Coronary artery (tissue), 2 donors: Measurements from ENCODE around the gene FAM168A.

ENCODE experiments used
- DNase-seq: peaks from one replicate; pipeline ENCODE4 v3.0.0-alpha.2; 2017; ENCODE audit warnings: low spot score
- H3K27ac ChIP-seq, 2 donors: fragments of 200-600 bp; sonication (generic); one replicate each; pipeline ENCODE4 v1.5.1; 2016 to 2019
- H3K4me3 ChIP-seq: fragments of 200-600 bp; sonication (generic); 2 replicates; pipeline ENCODE4 v1.5.1; 2016; ENCODE audit warnings: mild to moderate bottlenecking, moderate library complexity
- CTCF ChIP-seq: fragments of 200-600 bp; sonication (generic); IDR thresholded peaks from one replicate; pipeline ENCODE4 v1.5.1; 2019; ENCODE audit warnings: antibody characterized with exemption

The FAM168A gene

GRCh38 chr11:73524774-73525173 lies 73.1 kb downstream of the FAM168A start:
- no peak for TF ChIP-seq CTCF
- H3K27ac ChIP-seq: no peak overlapping the region

GRCh38 chr11:73521621-73522020 lies 76.3 kb downstream of the FAM168A start:
- Histone ChIP-seq H3K27ac (no peak overlapping the region), H3K4me3 (no peak overlapping the region)
- DNase-seq: no peak
- no peak for TF ChIP-seq CTCF

More at GRCh38 chr11:73524774-73525173, 73.1 kb downstream of the FAM168A start:
- DNase-seq: no peak
- H3K4me3 ChIP-seq: no peak overlapping the region

GRCh38 chr11:73520353-73521061 lies 77.4 kb downstream of the FAM168A start:
- Histone ChIP-seq H3K27ac (no peak overlapping the region), H3K4me3 (no peak overlapping the region)
- DNase-seq: no peak
- no peak for TF ChIP-seq CTCF

GRCh38 chr11:73519266-73519665 lies 78.6 kb downstream of the FAM168A start:
- Histone ChIP-seq H3K27ac (no peak overlapping the region), H3K4me3 (no peak overlapping the region)
- no peak for TF ChIP-seq CTCF
- DNase-seq: no peak

GRCh38 chr11:73518195-73518594 lies 79.7 kb downstream of the FAM168A start:
- Histone ChIP-seq H3K27ac (no peak overlapping the region), H3K4me3 (no peak overlapping the region)
- no peak for TF ChIP-seq CTCF
- no peak for DNase-seq

- TF ChIP-seq CTCF: no peak
- no peak overlapping the region for H3K4me3 ChIP-seq
- H3K27ac ChIP-seq: no peak overlapping the region
- no peak for DNase-seq
Measured at GRCh38 chr11:73516080-73516479, 81.8 kb downstream of the FAM168A start.

GRCh38 chr11:73513707-73514106 lies 84.2 kb downstream of the FAM168A start:
- DNase-seq: no peak
- TF ChIP-seq CTCF: no peak
- Histone ChIP-seq H3K27ac (no peak overlapping the region), H3K4me3 (no peak overlapping the region)
